Nephron progenitor cell (in vitro differentiated cells): ENCODE data around the gene PRKAG2.
"Not testable (repeated sequence)": the region's sequence is repeated elsewhere in the genome, so short reads cannot be mapped to it uniquely, and the experiment has no call there.

ENCODE experiments used
- DNase-seq: peaks from one replicate; pipeline ENCODE4 v3.0.0; 2021
- H3K27ac Mint-ChIP-seq: 2 replicates; pipeline ENCODE4 v1.8.0; 2021; ENCODE audit warnings: mild to moderate bottlenecking, moderate library complexity, mixed read lengths
- H3K27me3 Mint-ChIP-seq: 2 replicates; pipeline ENCODE4 v1.8.0; 2021; ENCODE audit warnings: mild to moderate bottlenecking, low read depth, mixed read lengths; ENCODE audit not compliant: poor library complexity
- H3K36me3 Mint-ChIP-seq: 2 replicates; pipeline ENCODE4 v1.8.0; 2021; ENCODE audit warnings: low read depth, mixed read lengths
- H3K4me1 Mint-ChIP-seq: 2 replicates; pipeline ENCODE4 v1.8.0; 2021; ENCODE audit warnings: mixed read lengths
- H3K4me3 Mint-ChIP-seq: 2 replicates; pipeline ENCODE4 v1.8.0; 2021; ENCODE audit warnings: mild to moderate bottlenecking, moderate library complexity, mixed read lengths
- H3K9me3 Mint-ChIP-seq: 2 replicates; pipeline ENCODE4 v1.8.0; 2021; ENCODE audit warnings: mild to moderate bottlenecking, moderate library complexity, mixed read lengths
- CTCF ChIP-seq: fragments of 200-600 bp; sonication (generic); IDR thresholded peaks from 2 replicates; pipeline ENCODE4 v1.5.0; 2021; ENCODE audit warnings: antibody characterized with exemption

The PRKAG2 gene

GRCh38 chr7:151783958-151784575 lies 92.8 kb downstream of the PRKAG2 start:
- no peaks in the 10 kb centered on the region for H3K9me3 Mint-ChIP-seq

GRCh38 chr7:151782598-151783448 lies 94.1 kb downstream of the PRKAG2 start:
- peak; percentile 88 for DNase-seq
- no peak overlapping the region for H3K27ac Mint-ChIP-seq
- peaks cover 9% of the 10 kb centered on the region for H3K9me3 Mint-ChIP-seq
- peak; percentile 96 for TF ChIP-seq CTCF
- H3K27me3 Mint-ChIP-seq = peaks cover 61% of the 10 kb centered on the region
- H3K4me3 Mint-ChIP-seq = peak overlapping the region; percentile 48
- H3K36me3 Mint-ChIP-seq = no peaks in the 10 kb centered on the region
- H3K4me1 Mint-ChIP-seq = peaks cover 21% of the 10 kb centered on the region

More at GRCh38 chr7:151783958-151784575, 92.8 kb downstream of the PRKAG2 start:
- no peak for TF ChIP-seq CTCF
- no peak overlapping the region for H3K4me3 Mint-ChIP-seq
- DNase-seq = no peak
- peaks cover 22% of the 10 kb centered on the region for H3K4me1 Mint-ChIP-seq
- no peak overlapping the region for H3K27ac Mint-ChIP-seq
- no peaks in the 10 kb centered on the region for H3K36me3 Mint-ChIP-seq
- peaks cover 56% of the 10 kb centered on the region for H3K27me3 Mint-ChIP-seq

GRCh38 chr7:151782256-151782597 lies 94.7 kb downstream of the PRKAG2 start:
- not testable (repeated sequence) for H3K27ac Mint-ChIP-seq, DNase-seq, H3K36me3 Mint-ChIP-seq, H3K9me3 Mint-ChIP-seq, H3K4me3 Mint-ChIP-seq
- Mint-ChIP-seq H3K4me1 (peaks cover 26% of the 10 kb centered on the region), H3K27me3 (peaks cover 58% of the 10 kb centered on the region)

- TF ChIP-seq CTCF = no peak
Observed at GRCh38 chr7:151781161-151781845, 95.6 kb downstream of the PRKAG2 start.

GRCh38 chr7:151780631-151781030 lies 96.3 kb downstream of the PRKAG2 start:
- H3K4me3 Mint-ChIP-seq = no peak overlapping the region
- DNase-seq = no peak
- H3K4me1 Mint-ChIP-seq = peaks cover 28% of the 10 kb centered on the region
- H3K27me3 Mint-ChIP-seq = peaks cover 51% of the 10 kb centered on the region
- H3K36me3 Mint-ChIP-seq = no peaks in the 10 kb centered on the region
- H3K27ac Mint-ChIP-seq = no peak overlapping the region
- TF ChIP-seq CTCF = no peak
- H3K9me3 Mint-ChIP-seq = peaks cover 10% of the 10 kb centered on the region

More at GRCh38 chr7:151781161-151781845, 95.6 kb downstream of the PRKAG2 start:
- H3K36me3 Mint-ChIP-seq = no peaks in the 10 kb centered on the region
- H3K9me3 Mint-ChIP-seq = peaks cover 10% of the 10 kb centered on the region
- peaks cover 28% of the 10 kb centered on the region for H3K4me1 Mint-ChIP-seq
- DNase-seq = no peak
- H3K27ac Mint-ChIP-seq = no peak overlapping the region
- peaks cover 51% of the 10 kb centered on the region for H3K27me3 Mint-ChIP-seq
- H3K4me3 Mint-ChIP-seq = no peak overlapping the region

- H3K4me3 Mint-ChIP-seq = no peak overlapping the region
- no peak overlapping the region for H3K27ac Mint-ChIP-seq
- peaks cover 49% of the 10 kb centered on the region for H3K27me3 Mint-ChIP-seq
- DNase-seq = no peak
- H3K4me1 Mint-ChIP-seq = peaks cover 21% of the 10 kb centered on the region
- TF ChIP-seq CTCF = no peak
- no peaks in the 10 kb centered on the region for H3K36me3 Mint-ChIP-seq
- peaks cover 10% of the 10 kb centered on the region for H3K9me3 Mint-ChIP-seq
Observed at GRCh38 chr7:151779678-151780077, 97.2 kb downstream of the PRKAG2 start.
